Activated CD8-positive, alpha-beta memory T cell treated with anti-CD3 and anti-CD28 coated beads, Interleukin-2, amount 10 ng/mL, durations not matched to agents 7 days and 5 days (primary cell): ENCODE measurements around the gene TRIM10. TPM values are rescaled to one million over a fixed set of nuclear protein-coding genes. Genes with fewer than 3 reads are reported as not detected.

ENCODE experiments used
- ATAC-seq: fragments of 150-1000 bp; cut with Tn5 transposase; one replicate; pipeline ENCODE4 v1.10.0; 2021; ENCODE audit warnings: moderate library complexity
- CTCF ChIA-PET: fragments of 350-600 bp; sonication (Branson Sonifier 250); formaldehyde crosslinking; loops from one replicate; lab custom pipeline; 2021; ENCODE audit warnings: antibody characterized with exemption; lab: Charles Lee
- DNase-seq: peaks from one replicate; pipeline ENCODE4 v3.0.0-alpha.2; 2020
- H3K27ac Mint-ChIP-seq: one replicate; pipeline ENCODE4 v1.8.0; 2021; ENCODE audit warnings: mild to moderate bottlenecking, mixed read lengths
- H3K27me3 Mint-ChIP-seq: one replicate; pipeline ENCODE4 v1.8.0; 2021; ENCODE audit warnings: mixed read lengths
- H3K36me3 Mint-ChIP-seq: one replicate; pipeline ENCODE4 v1.8.0; 2021; ENCODE audit warnings: mild to moderate bottlenecking, mixed read lengths
- H3K4me1 Mint-ChIP-seq: one replicate; pipeline ENCODE4 v1.8.0; 2021; ENCODE audit warnings: mixed read lengths
- H3K4me3 Mint-ChIP-seq: one replicate; pipeline ENCODE4 v1.8.0; 2021; ENCODE audit warnings: mild to moderate bottlenecking, moderate library complexity, mixed read lengths
- H3K9me3 Mint-ChIP-seq: one replicate; pipeline ENCODE4 v1.8.0; 2022; ENCODE audit warnings: low read depth, mixed read lengths
- total RNA-seq, 2 experiments: library from RNA; stranded (reverse); gene quantifications; one replicate each; pipeline ENCODE4 v1.2.3, GENCODE V29; 2021

The TRIM10 gene, protein sequence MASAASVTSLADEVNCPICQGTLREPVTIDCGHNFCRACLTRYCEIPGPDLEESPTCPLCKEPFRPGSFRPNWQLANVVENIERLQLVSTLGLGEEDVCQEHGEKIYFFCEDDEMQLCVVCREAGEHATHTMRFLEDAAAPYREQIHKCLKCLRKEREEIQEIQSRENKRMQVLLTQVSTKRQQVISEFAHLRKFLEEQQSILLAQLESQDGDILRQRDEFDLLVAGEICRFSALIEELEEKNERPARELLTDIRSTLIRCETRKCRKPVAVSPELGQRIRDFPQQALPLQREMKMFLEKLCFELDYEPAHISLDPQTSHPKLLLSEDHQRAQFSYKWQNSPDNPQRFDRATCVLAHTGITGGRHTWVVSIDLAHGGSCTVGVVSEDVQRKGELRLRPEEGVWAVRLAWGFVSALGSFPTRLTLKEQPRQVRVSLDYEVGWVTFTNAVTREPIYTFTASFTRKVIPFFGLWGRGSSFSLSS
- total RNA-seq, result not detected

DNA sequence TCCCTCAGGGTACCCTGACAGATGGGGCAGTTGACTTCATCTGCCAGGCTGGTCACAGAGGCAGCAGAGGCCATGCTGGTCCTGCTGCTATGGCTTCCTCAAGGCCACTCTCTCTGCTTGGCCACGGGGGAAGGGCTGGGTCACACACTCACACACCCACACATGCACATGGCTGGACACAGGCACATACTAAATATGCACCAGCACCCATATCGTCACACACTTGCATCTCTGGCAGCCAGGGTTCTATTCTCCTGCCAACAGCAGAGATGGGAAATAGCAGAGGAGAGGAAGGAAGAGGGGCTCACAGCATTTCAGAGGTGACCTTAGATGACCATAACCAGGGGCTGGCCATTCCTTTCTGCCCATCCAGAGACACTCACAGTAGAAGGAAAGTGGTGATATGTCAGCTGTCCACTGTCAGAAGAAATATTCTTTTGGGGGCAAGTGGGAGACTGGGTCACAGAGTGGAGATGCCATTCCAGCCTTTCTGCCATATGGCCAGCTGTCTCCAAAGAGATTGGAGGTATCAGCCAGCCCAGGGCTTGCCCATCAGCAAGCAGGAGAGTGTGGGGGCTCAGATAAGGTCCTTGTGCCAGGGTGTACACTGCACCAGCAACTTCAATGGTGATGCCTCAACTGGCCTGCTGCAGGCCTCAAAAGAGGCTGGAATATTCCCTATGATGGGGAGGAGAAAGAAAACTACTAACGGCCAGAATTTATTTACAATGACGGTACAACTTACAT lies at the start of gene TRIM10:
Gene TRIM10 (minus strand): TSS at position 427 of the 747 bp plus-strand sequence. CDS start 353 bp downstream, at position 74.
- no peak within 1 kb of the TSS for H3K27ac Mint-ChIP-seq
- no peak within 1 kb of the TSS for H3K4me3 Mint-ChIP-seq
- H3K27me3 Mint-ChIP-seq, result peaks cover 35% of the 10 kb centered on the region
- CTCF ChIA-PET, result no interaction called here
- no peak for ATAC-seq
- H3K4me1 Mint-ChIP-seq, result peaks cover 28% of the 10 kb centered on the region
- no peaks in the 10 kb centered on the region for H3K9me3 Mint-ChIP-seq
- no peak for DNase-seq
- no peaks in the 10 kb centered on the region for H3K36me3 Mint-ChIP-seq

- Mint-ChIP-seq H3K27me3 (no peaks in the 10 kb centered on the region), H3K27ac (peak overlapping the region; percentile 5), H3K4me3 (no peak overlapping the region), H3K4me1 (peaks cover 68% of the 10 kb centered on the region), H3K9me3 (no peaks in the 10 kb centered on the region), H3K36me3 (peaks cover 55% of the 10 kb centered on the region)
- CTCF ChIA-PET, result interaction anchor here (1.1 to 2.8 kb wide), 4 partner anchors 11 to 105 kb away, joined by 3 to 7 read pairs (median 4); no protein-coding TSS in a partner anchor
- DNase-seq (no peak), ATAC-seq (no peak)
These were observed 46.7 kb upstream of the TRIM10 start for GRCh38 chr6:30207619-30208295.

DNA sequence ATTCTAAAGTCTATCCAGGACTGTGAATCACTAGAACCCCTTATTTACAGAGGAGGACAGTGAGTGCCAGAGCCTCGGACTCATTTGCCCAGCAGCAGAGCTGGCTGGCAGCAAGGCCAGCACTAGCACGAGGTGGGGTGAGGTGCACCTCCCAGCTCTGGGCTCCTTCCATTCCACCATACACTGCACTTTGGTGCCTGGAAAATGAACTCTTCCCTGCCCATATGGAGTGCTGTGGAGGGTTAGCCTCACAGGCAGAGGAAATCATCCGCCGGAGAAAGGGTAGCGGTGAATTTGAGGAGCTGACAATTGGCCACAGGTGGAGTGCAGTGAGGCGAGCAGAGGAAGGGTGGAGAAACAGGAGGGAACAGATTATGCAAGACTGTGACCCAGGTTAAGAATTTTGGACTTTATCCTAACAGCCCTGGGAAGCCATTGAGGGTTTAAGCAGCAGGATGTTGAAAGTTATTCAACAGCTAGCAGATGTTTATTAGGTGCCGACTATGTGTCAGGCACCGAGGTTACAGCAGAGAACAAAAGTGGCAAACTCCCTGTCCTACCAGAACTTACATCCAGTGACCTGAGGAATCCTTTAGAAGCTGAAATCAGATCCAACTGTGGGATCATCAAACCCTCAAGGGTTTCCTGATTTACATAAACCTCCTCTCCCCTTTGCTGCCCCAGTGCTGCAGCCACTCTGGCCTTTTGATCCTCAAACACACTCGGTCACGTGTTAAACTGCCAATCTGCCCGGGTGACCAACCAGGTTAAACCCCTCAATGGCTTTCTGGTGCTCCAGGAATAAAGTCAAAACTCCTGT lies 46.0 kb upstream of the TRIM10 start:
- Mint-ChIP-seq H3K27ac (peak overlapping the region; percentile 5), H3K27me3 (no peaks in the 10 kb centered on the region), H3K9me3 (no peaks in the 10 kb centered on the region), H3K4me1 (peaks cover 70% of the 10 kb centered on the region), H3K4me3 (no peak overlapping the region), H3K36me3 (peaks cover 56% of the 10 kb centered on the region)
- CTCF ChIA-PET, result interaction anchor here (1.1 to 2.8 kb wide), 5 partner anchors 11 to 104 kb away, joined by 3 to 7 read pairs (median 4); no protein-coding TSS in a partner anchor
- ATAC-seq (no peak), DNase-seq (no peak)

- no peaks in the 10 kb centered on the region for H3K9me3 Mint-ChIP-seq
- H3K36me3 Mint-ChIP-seq, result peaks cover 56% of the 10 kb centered on the region
These were observed 45.1 kb upstream of the TRIM10 start for GRCh38 chr6:30206152-30206551.

GRCh38 chr6:30204116-30204515 lies 43.1 kb upstream of the TRIM10 start:
- CTCF ChIA-PET, result interaction anchor here (0.9 to 1.3 kb wide), 2 partner anchors 15 to 101 kb away, joined by 3 to 4 read pairs; no protein-coding TSS in a partner anchor
- peaks cover 55% of the 10 kb centered on the region for H3K4me1 Mint-ChIP-seq
- no peaks in the 10 kb centered on the region for H3K27me3 Mint-ChIP-seq
- ATAC-seq (no peak), DNase-seq (no peak)
- H3K9me3 Mint-ChIP-seq, result no peaks in the 10 kb centered on the region
- H3K27ac Mint-ChIP-seq, result no peak overlapping the region
- H3K36me3 Mint-ChIP-seq, result peaks cover 52% of the 10 kb centered on the region
- H3K4me3 Mint-ChIP-seq, result no peak overlapping the region

More at GRCh38 chr6:30206152-30206551, 45.1 kb upstream of the TRIM10 start:
- DNase-seq (no peak), ATAC-seq (no peak)
- Mint-ChIP-seq H3K4me3 (no peak overlapping the region), H3K27ac (peak overlapping the region; percentile 24), H3K27me3 (no peaks in the 10 kb centered on the region), H3K4me1 (peaks cover 67% of the 10 kb centered on the region)
- CTCF ChIA-PET, result interaction anchor here (0.9 to 2.8 kb wide), 6 partner anchors 10 to 103 kb away, joined by 3 to 7 read pairs (median 4); no protein-coding TSS in a partner anchor

- ATAC-seq (no peak), DNase-seq (no peak)
- CTCF ChIA-PET, result no interaction called here
- peak overlapping the region; percentile 40 for H3K27ac Mint-ChIP-seq
- H3K9me3 Mint-ChIP-seq, result no peaks in the 10 kb centered on the region
- H3K4me1 Mint-ChIP-seq, result peaks cover 47% of the 10 kb centered on the region
- H3K36me3 Mint-ChIP-seq, result peaks cover 53% of the 10 kb centered on the region
- H3K27me3 Mint-ChIP-seq, result no peaks in the 10 kb centered on the region
- H3K4me3 Mint-ChIP-seq, result no peak overlapping the region
These were observed 41.4 kb upstream of the TRIM10 start for GRCh38 chr6:30202366-30202765.

DNA sequence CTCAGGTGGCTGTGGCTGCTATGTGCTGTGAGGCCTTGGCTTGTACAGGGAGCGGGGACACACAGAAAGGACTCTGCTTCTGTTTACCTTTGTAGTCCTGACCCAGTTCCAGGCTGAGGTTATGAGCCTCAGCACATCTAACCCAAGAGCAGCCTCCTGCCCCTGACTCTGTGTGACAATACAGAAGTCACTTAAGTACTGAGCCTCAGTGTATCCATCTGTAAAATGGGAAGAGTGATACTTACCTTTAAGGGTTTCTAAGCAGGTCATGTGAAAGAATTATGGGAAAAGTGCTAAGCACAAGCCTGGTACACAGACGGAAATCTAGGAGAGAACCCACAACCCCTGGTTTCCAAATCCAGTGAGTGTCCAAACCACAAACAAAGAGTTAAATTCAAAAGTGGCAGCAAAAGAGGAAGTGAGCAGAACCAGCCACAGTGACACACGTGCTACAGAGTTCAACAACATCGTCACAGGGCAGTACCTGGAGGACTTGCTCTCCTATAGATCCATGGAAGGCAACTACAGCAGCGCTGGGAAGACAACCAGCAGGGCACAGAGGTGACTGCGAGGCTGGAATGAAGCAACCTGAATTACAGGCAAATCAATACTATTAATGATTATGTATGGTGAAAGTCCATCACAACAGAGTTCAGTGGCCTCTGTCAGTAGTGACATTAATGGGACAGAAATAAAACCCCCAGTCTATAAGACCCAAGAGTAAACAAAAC lies 39.7 kb upstream of the TRIM10 start:
- CTCF ChIA-PET, result no interaction called here
- Mint-ChIP-seq H3K27me3 (no peaks in the 10 kb centered on the region), H3K4me1 (peaks cover 39% of the 10 kb centered on the region), H3K36me3 (peaks cover 64% of the 10 kb centered on the region), H3K27ac (no peak overlapping the region), H3K4me3 (no peak overlapping the region), H3K9me3 (no peaks in the 10 kb centered on the region)
- no peak for ATAC-seq
- no peak for DNase-seq

- peaks cover 60% of the 10 kb centered on the region for H3K36me3 Mint-ChIP-seq
- no peaks in the 10 kb centered on the region for H3K9me3 Mint-ChIP-seq
- CTCF ChIA-PET, result no interaction called here
- H3K27ac Mint-ChIP-seq, result no peak overlapping the region
- H3K4me3 Mint-ChIP-seq, result no peak overlapping the region
- DNase-seq, result no peak
- ATAC-seq, result no peak
- peaks cover 29% of the 10 kb centered on the region for H3K4me1 Mint-ChIP-seq
- H3K27me3 Mint-ChIP-seq, result no peaks in the 10 kb centered on the region
These were observed 37.4 kb upstream of the TRIM10 start for GRCh38 chr6:30198166-30199084.

- ATAC-seq (no peak), DNase-seq (no peak)
- Mint-ChIP-seq H3K27ac (no peak overlapping the region), H3K4me3 (no peak overlapping the region), H3K9me3 (no peaks in the 10 kb centered on the region), H3K36me3 (peaks cover 58% of the 10 kb centered on the region), H3K4me1 (peaks cover 21% of the 10 kb centered on the region), H3K27me3 (no peaks in the 10 kb centered on the region)
- CTCF ChIA-PET, result interaction anchor here (1.3 to 2.5 kb wide), 3 partner anchors 11 to 94 kb away, joined by 4 to 8 read pairs (median 5); no protein-coding TSS in a partner anchor
These were observed 35.4 kb upstream of the TRIM10 start for GRCh38 chr6:30196376-30196775.

DNA sequence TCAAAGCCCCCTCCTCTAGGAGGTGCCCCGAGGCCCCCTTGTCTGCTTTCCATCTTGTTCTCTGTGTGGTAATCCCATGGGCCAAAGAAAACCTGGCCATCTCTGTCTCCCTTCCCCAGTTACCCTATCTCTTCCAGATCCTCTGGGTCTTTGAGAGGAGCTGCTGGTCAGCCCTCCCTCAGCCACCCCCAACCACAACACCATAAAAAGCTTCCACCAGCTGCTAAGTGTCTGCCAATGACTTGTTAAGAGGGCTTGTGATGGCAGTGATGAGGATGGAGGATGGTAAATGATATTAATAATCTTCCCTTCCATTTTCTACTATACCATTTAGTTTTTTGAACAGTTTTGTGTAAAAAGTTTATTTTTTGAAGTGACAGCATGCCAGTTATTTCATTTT lies 34.9 kb upstream of the TRIM10 start:
- Mint-ChIP-seq H3K27ac (no peak overlapping the region), H3K9me3 (no peaks in the 10 kb centered on the region), H3K4me1 (peaks cover 18% of the 10 kb centered on the region), H3K36me3 (peaks cover 58% of the 10 kb centered on the region), H3K4me3 (no peak overlapping the region), H3K27me3 (no peaks in the 10 kb centered on the region)
- ATAC-seq (no peak), DNase-seq (no peak)
- CTCF ChIA-PET, result interaction anchor here (1.3 to 2.5 kb wide), 3 partner anchors 11 to 93 kb away, joined by 4 to 8 read pairs (median 5); no protein-coding TSS in a partner anchor
